Measurements from ENCODE around the gene LCE4A.

DNA sequence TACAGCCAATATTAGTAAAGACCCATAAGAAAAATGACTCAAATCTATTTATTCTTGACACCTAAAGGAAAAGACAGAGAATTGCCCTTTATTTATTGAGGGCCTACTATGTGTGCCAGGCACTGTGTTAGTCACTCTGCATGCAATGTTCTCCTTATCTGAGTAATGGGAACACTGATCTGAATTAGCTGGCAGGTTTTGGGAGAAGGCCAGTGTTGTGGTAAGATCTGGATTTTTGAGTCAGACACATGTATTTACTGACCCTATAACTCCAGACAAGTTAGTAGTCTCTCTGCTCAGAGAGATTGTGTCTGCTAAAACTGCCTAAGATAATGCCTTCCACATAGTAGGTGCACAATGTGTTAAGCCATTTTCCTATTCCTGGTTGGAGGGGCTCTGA, 17.3 kb downstream of the LCE4A start:
- TF ChIP-seq, protein P1, sequence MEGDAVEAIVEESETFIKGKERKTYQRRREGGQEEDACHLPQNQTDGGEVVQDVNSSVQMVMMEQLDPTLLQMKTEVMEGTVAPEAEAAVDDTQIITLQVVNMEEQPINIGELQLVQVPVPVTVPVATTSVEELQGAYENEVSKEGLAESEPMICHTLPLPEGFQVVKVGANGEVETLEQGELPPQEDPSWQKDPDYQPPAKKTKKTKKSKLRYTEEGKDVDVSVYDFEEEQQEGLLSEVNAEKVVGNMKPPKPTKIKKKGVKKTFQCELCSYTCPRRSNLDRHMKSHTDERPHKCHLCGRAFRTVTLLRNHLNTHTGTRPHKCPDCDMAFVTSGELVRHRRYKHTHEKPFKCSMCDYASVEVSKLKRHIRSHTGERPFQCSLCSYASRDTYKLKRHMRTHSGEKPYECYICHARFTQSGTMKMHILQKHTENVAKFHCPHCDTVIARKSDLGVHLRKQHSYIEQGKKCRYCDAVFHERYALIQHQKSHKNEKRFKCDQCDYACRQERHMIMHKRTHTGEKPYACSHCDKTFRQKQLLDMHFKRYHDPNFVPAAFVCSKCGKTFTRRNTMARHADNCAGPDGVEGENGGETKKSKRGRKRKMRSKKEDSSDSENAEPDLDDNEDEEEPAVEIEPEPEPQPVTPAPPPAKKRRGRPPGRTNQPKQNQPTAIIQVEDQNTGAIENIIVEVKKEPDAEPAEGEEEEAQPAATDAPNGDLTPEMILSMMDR (IDR thresholded peaks at IDR 0.05 in 2 of 3, conservative IDR thresholded peaks at IDR 0.05 in 1 of 3; ENCODE audit: control insufficient read depth in 2 of 3, extremely low read depth in 1 of 3, insufficient read depth in 1 of 3, low read depth in 3 of 3, low read length in 3 of 3), result no peak
- TF ChIP-seq, protein P2, sequence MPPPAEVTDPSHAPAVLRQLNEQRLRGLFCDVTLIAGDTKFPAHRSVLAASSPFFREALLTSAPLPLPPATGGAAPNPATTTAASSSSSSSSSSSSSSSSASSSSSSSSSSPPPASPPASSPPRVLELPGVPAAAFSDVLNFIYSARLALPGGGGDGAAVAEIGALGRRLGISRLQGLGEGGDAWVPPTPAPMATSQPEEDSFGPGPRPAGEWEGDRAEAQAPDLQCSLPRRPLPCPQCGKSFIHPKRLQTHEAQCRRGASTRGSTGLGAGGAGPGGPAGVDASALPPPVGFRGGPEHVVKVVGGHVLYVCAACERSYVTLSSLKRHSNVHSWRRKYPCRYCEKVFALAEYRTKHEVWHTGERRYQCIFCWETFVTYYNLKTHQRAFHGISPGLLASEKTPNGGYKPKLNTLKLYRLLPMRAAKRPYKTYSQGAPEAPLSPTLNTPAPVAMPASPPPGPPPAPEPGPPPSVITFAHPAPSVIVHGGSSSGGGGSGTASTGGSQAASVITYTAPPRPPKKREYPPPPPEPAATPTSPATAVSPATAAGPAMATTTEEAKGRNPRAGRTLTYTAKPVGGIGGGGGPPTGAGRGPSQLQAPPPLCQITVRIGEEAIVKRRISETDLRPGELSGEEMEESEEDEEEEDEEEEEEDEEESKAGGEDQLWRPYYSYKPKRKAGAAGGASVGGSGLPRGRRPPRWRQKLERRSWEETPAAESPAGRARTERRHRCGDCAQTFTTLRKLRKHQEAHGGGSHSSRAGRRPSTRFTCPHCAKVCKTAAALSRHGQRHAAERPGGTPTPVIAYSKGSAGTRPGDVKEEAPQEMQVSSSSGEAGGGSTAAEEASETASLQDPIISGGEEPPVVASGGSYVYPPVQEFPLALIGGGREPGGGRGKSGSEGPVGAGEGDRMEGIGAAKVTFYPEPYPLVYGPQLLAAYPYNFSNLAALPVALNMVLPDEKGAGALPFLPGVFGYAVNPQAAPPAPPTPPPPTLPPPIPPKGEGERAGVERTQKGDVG (CRISPR knock-in tag; IDR thresholded peaks at IDR 0.05), result no peak
- TF ChIP-seq ZNF24 (IDR thresholded peaks at IDR 0.05) (no peak), MYC (IDR thresholded peaks at IDR 0.05; ENCODE audit: insufficient read depth, insufficient read length, insufficient replicate concordance, low read length, severe bottlenecking) (no peak), EGR1 (IDR thresholded peaks at IDR 0.05; ENCODE audit: borderline replicate concordance in 1 of 2, low read depth in 2 of 2, low read length in 2 of 2) (no peak), ZBED1 (IDR thresholded peaks at IDR 0.05; ENCODE audit: borderline replicate concordance) (no peak), POLR2A (IDR thresholded peaks at IDR 0.05; ENCODE audit: low read depth, low read length) (no peak), BACH1 (IDR thresholded peaks at IDR 0.05; ENCODE audit: borderline replicate concordance) (no peak), ZBTB33 (IDR thresholded peaks at IDR 0.05) (no peak), IKZF1 (conservative IDR thresholded peaks at IDR 0.05) (no peak), STAT3 (IDR thresholded peaks at IDR 0.05; ENCODE audit: low read depth, low read length) (no peak), ZNF274 (IDR thresholded peaks at IDR 0.05; ENCODE audit: insufficient read depth, insufficient read length) (no peak)
- TF ChIP-seq, protein P3, sequence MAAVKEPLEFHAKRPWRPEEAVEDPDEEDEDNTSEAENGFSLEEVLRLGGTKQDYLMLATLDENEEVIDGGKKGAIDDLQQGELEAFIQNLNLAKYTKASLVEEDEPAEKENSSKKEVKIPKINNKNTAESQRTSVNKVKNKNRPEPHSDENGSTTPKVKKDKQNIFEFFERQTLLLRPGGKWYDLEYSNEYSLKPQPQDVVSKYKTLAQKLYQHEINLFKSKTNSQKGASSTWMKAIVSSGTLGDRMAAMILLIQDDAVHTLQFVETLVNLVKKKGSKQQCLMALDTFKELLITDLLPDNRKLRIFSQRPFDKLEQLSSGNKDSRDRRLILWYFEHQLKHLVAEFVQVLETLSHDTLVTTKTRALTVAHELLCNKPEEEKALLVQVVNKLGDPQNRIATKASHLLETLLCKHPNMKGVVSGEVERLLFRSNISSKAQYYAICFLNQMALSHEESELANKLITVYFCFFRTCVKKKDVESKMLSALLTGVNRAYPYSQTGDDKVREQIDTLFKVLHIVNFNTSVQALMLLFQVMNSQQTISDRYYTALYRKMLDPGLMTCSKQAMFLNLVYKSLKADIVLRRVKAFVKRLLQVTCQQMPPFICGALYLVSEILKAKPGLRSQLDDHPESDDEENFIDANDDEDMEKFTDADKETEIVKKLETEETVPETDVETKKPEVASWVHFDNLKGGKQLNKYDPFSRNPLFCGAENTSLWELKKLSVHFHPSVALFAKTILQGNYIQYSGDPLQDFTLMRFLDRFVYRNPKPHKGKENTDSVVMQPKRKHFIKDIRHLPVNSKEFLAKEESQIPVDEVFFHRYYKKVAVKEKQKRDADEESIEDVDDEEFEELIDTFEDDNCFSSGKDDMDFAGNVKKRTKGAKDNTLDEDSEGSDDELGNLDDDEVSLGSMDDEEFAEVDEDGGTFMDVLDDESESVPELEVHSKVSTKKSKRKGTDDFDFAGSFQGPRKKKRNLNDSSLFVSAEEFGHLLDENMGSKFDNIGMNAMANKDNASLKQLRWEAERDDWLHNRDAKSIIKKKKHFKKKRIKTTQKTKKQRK (IDR thresholded peaks at IDR 0.05; ENCODE audit: low read depth, low read length), result no peak

All from GM12878 (cell line).